Ramos (cell line): ENCODE results near the gene FBN3.
"Not testable (repeated sequence)": the region's sequence is repeated elsewhere in the genome, so short reads cannot be mapped to it uniquely, and the experiment has no call there.

Source experiments
- in situ Hi-C: fragments of 300-500 bp; cut with MboI; formaldehyde crosslinking; loops from one replicate; pipeline ENCODE4 v1.14.3; 2022; ENCODE audit warnings: low sequenced_read_pairs; ENCODE audit not compliant: unreplicated experiment

Gene FBN3

GRCh38 chr19:8033287-8034177 lies 115.9 kb downstream of the FBN3 start:
- in situ Hi-C loops = not testable (repeated sequence)

- in situ Hi-C loops = no loop called here
Measured at GRCh38 chr19:8030960-8031359, 118.4 kb downstream of the FBN3 start.

GRCh38 chr19:8028951-8029491 lies 120.4 kb downstream of the FBN3 start:
- in situ Hi-C loops = no loop called here

- in situ Hi-C loops = no loop called here
Measured at GRCh38 chr19:8025316-8025715, 124.1 kb downstream of the FBN3 start.

- in situ Hi-C loops = not testable (repeated sequence)
Measured at GRCh38 chr19:8024256-8024655, 125.1 kb downstream of the FBN3 start.

GRCh38 chr19:8023371-8023770 lies 126.0 kb downstream of the FBN3 start:
- in situ Hi-C loops = no loop called here

GRCh38 chr19:8022275-8022674 lies 127.1 kb downstream of the FBN3 start:
- in situ Hi-C loops = no loop called here

- in situ Hi-C loops = no loop called here
Measured at GRCh38 chr19:8021374-8021773, 128.0 kb downstream of the FBN3 start.

GRCh38 chr19:8020681-8021080 lies 128.7 kb downstream of the FBN3 start:
- in situ Hi-C loops = no loop called here

GRCh38 chr19:8017808-8018207 lies 131.6 kb downstream of the FBN3 start:
- in situ Hi-C loops = no loop called here
